IMR-90 (cell line): Measurements from ENCODE around the gene SBF2. TPM values are rescaled to one million over a fixed set of nuclear protein-coding genes. Genes with fewer than 3 reads are reported as not detected.

Source experiments
- ATAC-seq: fragments of 200-7000 bp; cut with Tn5 transposase; 2 replicates; pipeline ENCODE4 v1.9.1; 2020; ENCODE audit warnings: low read depth, mild to moderate bottlenecking, moderate library complexity
- BruUV-seq: library from RNA; stranded (reverse); fragments of 400-500 nt; replicated peaks from 2 replicates; lab custom pipeline; 2021; lab: Mats Ljungman, UMichigan
- CTCF ChIA-PET: fragments of 300-600 bp; formaldehyde crosslinking; extraction: SDS; loops from one replicate; lab custom pipeline; 2021; ENCODE audit warnings: antibody characterized with exemption; lab: Yijun Ruan, JAX
- POLR2A ChIA-PET: fragments of 300-600 bp; sonication (Branson Sonifier 250); formaldehyde crosslinking; loops from one replicate; lab custom pipeline; 2022; ENCODE audit warnings: antibody characterized with exemption; ENCODE audit not compliant: unreplicated experiment; lab: Charles Lee
- DNase-seq: peaks from one replicate; pipeline ENCODE4 v3.0.0; 2013
- H2AFZ ChIP-seq: replicated peaks from 2 replicates; pipeline ENCODE3; 2013; ENCODE audit warnings: low read length, mild to moderate bottlenecking; ENCODE audit not compliant: poor library complexity
- H2AK5ac ChIP-seq: 2 replicates; pipeline ENCODE4 v1.6.1; 2013; ENCODE audit warnings: low read depth, low read length, inconsistent platforms
- H2AK9ac ChIP-seq: replicated peaks from 2 replicates; pipeline ENCODE3; 2013; ENCODE audit warnings: mild to moderate bottlenecking, low read depth, low read length, moderate library complexity; ENCODE audit not compliant: poor library complexity
- H2BK120ac ChIP-seq: 2 replicates; pipeline ENCODE4 v1.6.1; 2013; ENCODE audit warnings: low read depth, low read length, inconsistent platforms
- H2BK15ac ChIP-seq: 3 replicates; pipeline ENCODE4 v1.6.1; 2013; ENCODE audit warnings: low read depth, low read length, inconsistent platforms
- H2BK20ac ChIP-seq: 2 replicates; pipeline ENCODE4 v1.6.1; 2013; ENCODE audit warnings: low read depth, mild to moderate bottlenecking, inconsistent platforms, low read length, moderate library complexity
- H2BK5ac ChIP-seq: 2 replicates; pipeline ENCODE4 v1.6.1; 2013; ENCODE audit warnings: mild to moderate bottlenecking, low read depth, low read length, inconsistent platforms; ENCODE audit not compliant: poor library complexity, severe bottlenecking
- H3K14ac ChIP-seq: replicated peaks from 2 replicates; pipeline ENCODE4 v1.6.1; 2013; ENCODE audit warnings: low read depth, low read length, inconsistent platforms
- H3K18ac ChIP-seq: 2 replicates; pipeline ENCODE4 v1.6.1; 2013; ENCODE audit warnings: low read depth, low read length, control low read depth
- H3K23ac ChIP-seq: 2 replicates; pipeline ENCODE4 v1.6.1; 2013; ENCODE audit warnings: low read depth, low read length, inconsistent platforms
- H3K27ac ChIP-seq: 2 replicates; pipeline ENCODE4 v1.5.1; 2013; ENCODE audit warnings: mild to moderate bottlenecking, control low read depth, low read length; ENCODE audit not compliant: insufficient read depth
- H3K27me3 ChIP-seq: 2 replicates; pipeline ENCODE4 v1.6.1; 2013; ENCODE audit warnings: low read length; ENCODE audit not compliant: control insufficient read depth, insufficient read depth
- H3K36me3 ChIP-seq: 2 replicates; pipeline ENCODE4 v1.6.1; 2013; ENCODE audit warnings: low read length, mixed read lengths; ENCODE audit not compliant: control insufficient read depth, insufficient read depth
- H3K4ac ChIP-seq: 2 replicates; pipeline ENCODE4 v1.6.1; 2013; ENCODE audit warnings: low read depth, low read length, inconsistent platforms
- H3K4me1 ChIP-seq: 2 replicates; pipeline ENCODE4 v1.6.1; 2013; ENCODE audit warnings: low read length, mixed read lengths; ENCODE audit not compliant: control insufficient read depth, insufficient read depth
- H3K4me2 ChIP-seq: 2 replicates; pipeline ENCODE4 v1.6.1; 2013; ENCODE audit warnings: low read depth, mild to moderate bottlenecking, control low read depth, low read length, moderate library complexity
- H3K4me3 ChIP-seq: 2 replicates; pipeline ENCODE4 v1.5.1; 2013; ENCODE audit warnings: low read depth, mild to moderate bottlenecking, control low read depth, low read length, moderate library complexity; ENCODE audit not compliant: insufficient read depth
- H3K56ac ChIP-seq: 2 replicates; pipeline ENCODE4 v1.6.1; 2013; ENCODE audit warnings: low read length, inconsistent platforms; ENCODE audit not compliant: insufficient read depth; ENCODE audit errors: extremely low read depth
- H3K79me1 ChIP-seq, 2 experiments: 2 replicates each; pipeline ENCODE4 v1.6.1; 2013; ENCODE audit warnings: low read length in 2 of 2, inconsistent platforms in 1 of 2, low read depth in 1 of 2
- H3K9ac ChIP-seq: 2 replicates; pipeline ENCODE4 v1.6.1; 2013; ENCODE audit warnings: low read depth, low read length, control low read depth
- H3K9me1 ChIP-seq: 2 replicates; pipeline ENCODE4 v1.6.1; 2013; ENCODE audit warnings: low read length, inconsistent platforms; ENCODE audit not compliant: insufficient read depth
- H3K9me3 ChIP-seq: 2 replicates; pipeline ENCODE4 v1.6.1; 2013; ENCODE audit warnings: low read length; ENCODE audit not compliant: control insufficient read depth, insufficient read depth
- H4K20me1 ChIP-seq: 2 replicates; pipeline ENCODE4 v1.6.1; 2013; ENCODE audit warnings: low read length, inconsistent platforms; ENCODE audit not compliant: insufficient read depth
- H4K5ac ChIP-seq: 2 replicates; pipeline ENCODE4 v1.6.1; 2013; ENCODE audit warnings: mild to moderate bottlenecking, low read depth, low read length, control low read depth
- H4K8ac ChIP-seq, 2 experiments: 2 replicates each; pipeline ENCODE4 v1.6.1; 2013; ENCODE audit warnings: low read depth in 2 of 2, low read length in 2 of 2, control low read depth in 1 of 2, inconsistent platforms in 1 of 2
- H4K91ac ChIP-seq: 2 replicates; pipeline ENCODE4 v1.6.1; 2013; ENCODE audit warnings: low read depth, low read length, inconsistent platforms; ENCODE audit not compliant: insufficient read depth
- BHLHE40 ChIP-seq: fragments of 150-350 bp; IDR thresholded peaks from 2 replicates; pipeline ENCODE4 v1.6.1; 2016; ENCODE audit warnings: mild to moderate bottlenecking, low read depth, low read length
- CEBPB ChIP-seq: IDR thresholded peaks from 2 replicates; pipeline ENCODE4 v1.6.1; 2012; ENCODE audit warnings: low read depth, low read length, improper control_type of control experiment
- CHD1 ChIP-seq: IDR thresholded peaks from 2 replicates; pipeline ENCODE4 v1.6.1; 2012; ENCODE audit warnings: low read depth, low read length, improper control_type of control experiment
- FOS ChIP-seq: fragments of 150-350 bp; IDR thresholded peaks from 2 replicates; pipeline ENCODE4 v1.6.1; 2016; ENCODE audit warnings: low read depth, low read length
- MAFK ChIP-seq: IDR thresholded peaks from 2 replicates; pipeline ENCODE4 v1.6.1; 2012; ENCODE audit warnings: low read depth, low read length, improper control_type of control experiment
- MAZ ChIP-seq: IDR thresholded peaks from 2 replicates; pipeline ENCODE4 v1.6.1; 2012; ENCODE audit warnings: low read depth, mild to moderate bottlenecking, low read length, improper control_type of control experiment, moderate library complexity, borderline replicate concordance
- MXI1 ChIP-seq: IDR thresholded peaks from 2 replicates; pipeline ENCODE4 v1.6.1; 2012; ENCODE audit warnings: low read depth, mild to moderate bottlenecking, low read length, moderate library complexity, borderline replicate concordance
- NFE2L2 ChIP-seq: fragments of 150-350 bp; IDR thresholded peaks from 2 replicates; pipeline ENCODE4 v1.6.1; 2016; ENCODE audit warnings: low read depth, mild to moderate bottlenecking, low read length
- POLR2A ChIP-seq: IDR thresholded peaks from 2 replicates; pipeline ENCODE4 v1.6.1; 2012; ENCODE audit warnings: mild to moderate bottlenecking, low read depth, low read length
- RAD21 ChIP-seq: IDR thresholded peaks from 2 replicates; pipeline ENCODE4 v1.6.1; 2012; ENCODE audit warnings: low read length, improper control_type of control experiment
- RFX5 ChIP-seq: IDR thresholded peaks from 2 replicates; pipeline ENCODE4 v1.8.0; 2012; ENCODE audit warnings: low read depth, mild to moderate bottlenecking, low read length, moderate library complexity
- SMC3 ChIP-seq: fragments of 150-350 bp; IDR thresholded peaks from 2 replicates; pipeline ENCODE4 v1.6.1; 2016; ENCODE audit warnings: low read depth, mild to moderate bottlenecking, antibody characterized with exemption, low read length, moderate library complexity
- WGBS, 2 experiments: methylation state at CpG; one replicate each; pipeline versions ENCODE4 v1.1.5 to v1.1.7; 2013; ENCODE audit warnings: missing lambda C conversion rate in 2 of 2; ENCODE audit not compliant: insufficient read length in 1 of 2; ENCODE audit errors: extremely low coverage in 2 of 2; 5-methylcytosine and 5-hydroxymethylcytosine counted together
- dilution Hi-C: fragments of 300-500 bp; cut with HindIII; formaldehyde crosslinking; loops from one replicate; pipeline ENCODE4 v1.14.3; 2018; ENCODE audit warnings: low sequenced_read_pairs; ENCODE audit not compliant: unreplicated experiment
- in situ Hi-C: fragments of 300-500 bp; cut with MboI; formaldehyde crosslinking; loops from 3 replicates; pipeline ENCODE4 v1.14.3; 2019; ENCODE audit warnings: low sequenced_read_pairs, inconsistent platforms, mixed read lengths
- intact Hi-C: fragments of 100-400 bp; cut with micrococcal nuclease; formaldehyde crosslinking; loops from 2 replicates; pipeline ENCODE4 v1.10.0; 2022
- polyA plus RNA-seq, 3 experiments: library from polyadenylated mRNA; depleted of rRNA; stranded (reverse); fragments of >200 nt; gene quantifications; 2 replicates each; pipeline ENCODE4 v1.2.3, GENCODE V29; 2012; ENCODE audit warnings: low replicate concordance in 1 of 3
- total RNA-seq: library from RNA; depleted of rRNA; stranded (reverse); fragments of >200 nt; gene quantifications from 2 replicates; pipeline ENCODE4 v1.2.3, GENCODE V29; 2012
- TF ChIP-seq, protein P1 (sequence below): conservative IDR thresholded peaks from 2 replicates; pipeline ENCODE4 v1.5.1; 2012; ENCODE audit warnings: mild to moderate bottlenecking, low read depth, low read length, improper control_type of control experiment
- TF ChIP-seq, protein P2 (sequence below): fragments of 150-350 bp; IDR thresholded peaks from 2 replicates; pipeline ENCODE4 v1.6.1; 2017; ENCODE audit warnings: mild to moderate bottlenecking, antibody characterized with exemption, low read length, low read depth

SBF2 gene
- total and polyA plus RNA-seq, 2 of the 4 experiments (the other 2 are of a cell fraction) = 23.8 to 51.8 TPM

DNA sequence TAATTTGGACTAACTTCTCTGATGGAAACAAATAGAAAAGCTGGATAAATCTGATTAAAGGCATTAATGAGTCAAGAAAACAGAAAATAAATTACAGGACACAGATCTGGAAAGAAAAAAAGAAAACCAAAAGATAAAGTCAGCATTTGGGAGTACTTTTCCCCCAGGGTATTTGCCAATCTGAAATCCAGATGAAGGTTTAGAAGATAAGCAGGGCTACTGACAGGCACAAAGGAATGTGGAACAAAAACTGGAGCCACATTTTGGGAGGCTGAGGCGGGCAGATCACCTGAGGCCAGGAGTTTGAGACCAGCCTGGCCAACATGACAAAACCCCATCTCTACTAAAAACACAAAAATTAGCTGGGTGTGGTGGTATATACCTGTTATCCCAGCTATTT lies 57.2 kb downstream of the SBF2 start:
- DNase-seq = no peak
- TF ChIP-seq, protein P1, sequence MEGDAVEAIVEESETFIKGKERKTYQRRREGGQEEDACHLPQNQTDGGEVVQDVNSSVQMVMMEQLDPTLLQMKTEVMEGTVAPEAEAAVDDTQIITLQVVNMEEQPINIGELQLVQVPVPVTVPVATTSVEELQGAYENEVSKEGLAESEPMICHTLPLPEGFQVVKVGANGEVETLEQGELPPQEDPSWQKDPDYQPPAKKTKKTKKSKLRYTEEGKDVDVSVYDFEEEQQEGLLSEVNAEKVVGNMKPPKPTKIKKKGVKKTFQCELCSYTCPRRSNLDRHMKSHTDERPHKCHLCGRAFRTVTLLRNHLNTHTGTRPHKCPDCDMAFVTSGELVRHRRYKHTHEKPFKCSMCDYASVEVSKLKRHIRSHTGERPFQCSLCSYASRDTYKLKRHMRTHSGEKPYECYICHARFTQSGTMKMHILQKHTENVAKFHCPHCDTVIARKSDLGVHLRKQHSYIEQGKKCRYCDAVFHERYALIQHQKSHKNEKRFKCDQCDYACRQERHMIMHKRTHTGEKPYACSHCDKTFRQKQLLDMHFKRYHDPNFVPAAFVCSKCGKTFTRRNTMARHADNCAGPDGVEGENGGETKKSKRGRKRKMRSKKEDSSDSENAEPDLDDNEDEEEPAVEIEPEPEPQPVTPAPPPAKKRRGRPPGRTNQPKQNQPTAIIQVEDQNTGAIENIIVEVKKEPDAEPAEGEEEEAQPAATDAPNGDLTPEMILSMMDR = no peak
- TF ChIP-seq RFX5 (no peak), CHD1 (no peak), NFE2L2 (no peak), CEBPB (no peak), BHLHE40 (no peak), RAD21 (no peak), MXI1 (no peak), POLR2A (no peak), FOS (no peak), MAFK (no peak), MAZ (no peak), SMC3 (no peak)
- TF ChIP-seq, protein P2, sequence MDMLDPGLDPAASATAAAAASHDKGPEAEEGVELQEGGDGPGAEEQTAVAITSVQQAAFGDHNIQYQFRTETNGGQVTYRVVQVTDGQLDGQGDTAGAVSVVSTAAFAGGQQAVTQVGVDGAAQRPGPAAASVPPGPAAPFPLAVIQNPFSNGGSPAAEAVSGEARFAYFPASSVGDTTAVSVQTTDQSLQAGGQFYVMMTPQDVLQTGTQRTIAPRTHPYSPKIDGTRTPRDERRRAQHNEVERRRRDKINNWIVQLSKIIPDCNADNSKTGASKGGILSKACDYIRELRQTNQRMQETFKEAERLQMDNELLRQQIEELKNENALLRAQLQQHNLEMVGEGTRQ = no peak

More for the DNA sequence above, 57.2 kb downstream of the SBF2 start:
- Histone ChIP-seq H4K8ac (no peak overlapping the region), H3K9me3 (peaks cover 4% of the 10 kb centered on the region; the same call in 1 of the 2 replicates), H3K56ac (no peak overlapping the region), H3K4ac (no peak overlapping the region), H3K27ac (no peak overlapping the region), H2BK5ac (no peak overlapping the region), H3K4me2 (no peak overlapping the region), H3K36me3 (no peaks in the 10 kb centered on the region), H3K9me1 (peaks cover 2% of the 10 kb centered on the region; the same call in 1 of the 2 replicates), H3K18ac (no peak overlapping the region), H3K14ac (no peak overlapping the region), H2AK5ac (no peak overlapping the region), H3K4me3 (no peak overlapping the region), H4K5ac (no peak overlapping the region), H2BK15ac (no peak overlapping the region), H3K27me3 (no peaks in the 10 kb centered on the region), H2AFZ (no peak overlapping the region), H4K91ac (no peak overlapping the region), H3K23ac (no peak overlapping the region), H2BK120ac (no peak overlapping the region), H2BK20ac (no peak overlapping the region), H2AK9ac (no peak overlapping the region), H4K20me1 (peaks cover 5% of the 10 kb centered on the region; the same call in 1 of the 2 replicates), H3K9ac (no peak overlapping the region), H3K79me1 (peaks cover 29 to 67% of the 10 kb centered on the region in 2 experiments), H3K4me1 (peaks cover 2% of the 10 kb centered on the region)
- POLR2A ChIA-PET = no interaction called here
- WGBS, 2 experiments = no CpG with 5 or more reads among the region's 1 CpG
- CTCF ChIA-PET = no interaction called here
- no peak for ATAC-seq
- dilution Hi-C loops = no loop called here
- intact Hi-C loops = no loop called here
- in situ Hi-C loops = no loop called here
- BruUV-seq = no TSS peak
